H1 (cell line): ENCODE results near the gene TRIM22. TPM values are rescaled to one million over a fixed set of nuclear protein-coding genes. Genes with fewer than 3 reads are reported as not detected.

Experiments used
- CTCF ChIA-PET: fragments of 300-600 bp; sonication (Branson Sonifier 250); formaldehyde crosslinking; loops from one replicate; lab custom pipeline; 2021; ENCODE audit not compliant: partially characterized antibody; lab: Charles Lee
- POLR2A ChIA-PET: fragments of 300-600 bp; sonication (Branson Sonifier 250); formaldehyde crosslinking; loops from one replicate; lab custom pipeline; 2021; ENCODE audit warnings: inconsistent platforms; ENCODE audit not compliant: partially characterized antibody; lab: Charles Lee
- DNase-seq, 2 experiments: peaks; one replicate each; pipeline versions ENCODE4 v3.0.0 to v3.0.0-alpha.2; 2010 to 2022; ENCODE audit warnings: low spot score in 2 of 2, low read depth in 1 of 2, mixed read lengths in 1 of 2
- FAIRE-seq: peaks from 2 replicates; lab custom pipeline; 2011; peaks lifted over from hg19 to GRCh38; lab: Jason Lieb, UNC
- H2AFZ ChIP-seq: 2 replicates; pipeline ENCODE4 v1.8.1; 2012; ENCODE audit warnings: low read length, inconsistent platforms
- H2AK5ac ChIP-seq: 2 replicates; pipeline ENCODE4 v1.6.1; 2013; ENCODE audit warnings: low read depth, low read length
- H2BK120ac ChIP-seq: replicated peaks from 2 replicates; pipeline ENCODE3; 2013; ENCODE audit warnings: low read depth, low read length, inconsistent platforms
- H2BK12ac ChIP-seq: 2 replicates; pipeline ENCODE4 v1.6.1; 2013; ENCODE audit warnings: low read depth, low read length
- H2BK15ac ChIP-seq: 2 replicates; pipeline ENCODE4 v1.6.1; 2013; ENCODE audit warnings: low read length
- H2BK20ac ChIP-seq: 2 replicates; pipeline ENCODE4 v1.6.1; 2013; ENCODE audit warnings: low read length
- H2BK5ac ChIP-seq: 2 replicates; pipeline ENCODE4 v1.6.1; 2013; ENCODE audit warnings: low read depth, low read length
- H3K14ac ChIP-seq: 2 replicates; pipeline ENCODE4 v1.6.1; 2013; ENCODE audit warnings: inconsistent platforms; ENCODE audit not compliant: insufficient read length
- H3K18ac ChIP-seq: 2 replicates; pipeline ENCODE4 v1.6.1; 2013; ENCODE audit warnings: low read length; ENCODE audit errors: extremely low read depth
- H3K23ac ChIP-seq: 2 replicates; pipeline ENCODE4 v1.6.1; 2013; ENCODE audit warnings: inconsistent platforms; ENCODE audit not compliant: insufficient read length
- H3K23me2 ChIP-seq: 2 replicates; pipeline ENCODE4 v1.6.1; 2013; ENCODE audit warnings: low read depth, low read length
- H3K27ac ChIP-seq: 2 replicates; pipeline ENCODE4 v1.6.1; 2011; ENCODE audit warnings: low read depth, low read length, inconsistent platforms
- H3K27me3 ChIP-seq, 4 experiments: replicated peaks in 1 of 4; 1 replicate in 1 of 4; 2 replicates in 3 of 4; pipeline versions ENCODE4 v1.6.1 to v1.8.1; 2011 to 2013; ENCODE audit warnings: low read length in 3 of 4, mild to moderate bottlenecking in 3 of 4, inconsistent platforms in 2 of 4, mixed read lengths in 2 of 4, moderate library complexity in 1 of 4; ENCODE audit not compliant: control insufficient read depth in 3 of 4, insufficient read depth in 3 of 4; ENCODE audit errors: extremely low read depth in 1 of 4
- H3K36me3 ChIP-seq, 4 experiments: 2 replicates each; pipeline versions ENCODE4 v1.6.1 to v1.8.1; 2011 to 2013; ENCODE audit warnings: mild to moderate bottlenecking in 4 of 4, low read length in 3 of 4, moderate library complexity in 2 of 4, control low read depth in 1 of 4, inconsistent platforms in 1 of 4; ENCODE audit not compliant: insufficient read depth in 4 of 4, control insufficient read depth in 2 of 4
- H3K4ac ChIP-seq: replicated peaks from 2 replicates; pipeline ENCODE3; 2013; ENCODE audit warnings: low read length, low read depth, mixed read lengths, inconsistent platforms; ENCODE audit not compliant: insufficient read length
- H3K4me1 ChIP-seq, 4 experiments: replicated peaks in 1 of 4; 1 replicate in 1 of 4; 2 replicates in 3 of 4; pipeline versions ENCODE4 v1.6.1 to v1.8.1; 2011 to 2013; ENCODE audit warnings: low read length in 3 of 4, inconsistent platforms in 2 of 4, mixed read lengths in 1 of 4; ENCODE audit not compliant: insufficient read depth in 4 of 4, control insufficient read depth in 3 of 4
- H3K4me2 ChIP-seq, 2 experiments: 2 replicates each; pipeline versions ENCODE4 v1.6.1 to v1.8.1; 2011 to 2013; ENCODE audit warnings: low read depth in 2 of 2, low read length in 2 of 2, control low read depth in 1 of 2, inconsistent platforms in 1 of 2, mild to moderate bottlenecking in 1 of 2; ENCODE audit not compliant: insufficient read depth in 1 of 2
- H3K4me3 ChIP-seq, 4 experiments: fragments of 200-600, 300-600 bp in 1 of 4; sonication (generic), shearing (Covaris generic), sonication (Bioruptor Twin) in 1 of 4; 2 replicates each; pipeline versions ENCODE4 v1.5.1 to v1.8.1; 2011 to 2016; ENCODE audit warnings: low read length in 4 of 4, low read depth in 3 of 4, control low read depth in 2 of 4, inconsistent platforms in 2 of 4, mild to moderate bottlenecking in 2 of 4, mixed read lengths in 1 of 4, moderate library complexity in 1 of 4; ENCODE audit not compliant: insufficient read depth in 2 of 4; ENCODE audit errors: extremely low read depth in 1 of 4
- H3K56ac ChIP-seq: replicated peaks from 2 replicates; pipeline ENCODE3; 2013; ENCODE audit warnings: low read depth, mild to moderate bottlenecking, mixed read lengths, low read length, inconsistent platforms; ENCODE audit not compliant: insufficient read length
- H3K79me1 ChIP-seq: 2 replicates; pipeline ENCODE4 v1.6.1; 2013; ENCODE audit warnings: low read depth, low read length, control low read depth
- H3K79me2 ChIP-seq, 2 experiments: 2 replicates each; pipeline versions ENCODE4 v1.6.1 to v1.8.1; 2012 to 2013; ENCODE audit warnings: low read length in 2 of 2, mild to moderate bottlenecking in 2 of 2, inconsistent platforms in 1 of 2; ENCODE audit not compliant: insufficient read depth in 2 of 2, control insufficient read depth in 1 of 2
- H3K9ac ChIP-seq, 4 experiments: replicated peaks in 1 of 4; 1 replicate in 1 of 4; 2 replicates in 3 of 4; pipeline versions ENCODE4 v1.6.1 to v1.8.1; 2011 to 2013; ENCODE audit warnings: low read depth in 3 of 4, low read length in 3 of 4, control low read depth in 2 of 4, mild to moderate bottlenecking in 2 of 4, moderate library complexity in 2 of 4, inconsistent platforms in 1 of 4; ENCODE audit errors: extremely low read depth in 1 of 4
- H3K9me3 ChIP-seq, 2 experiments: 2 replicates each; pipeline versions ENCODE4 v1.6.1 to v1.8.1; 2012 to 2013; ENCODE audit warnings: mild to moderate bottlenecking in 2 of 2, moderate library complexity in 2 of 2, control low read depth in 1 of 2, inconsistent platforms in 1 of 2, low read depth in 1 of 2, low read length in 1 of 2, mixed read lengths in 1 of 2; ENCODE audit not compliant: insufficient read depth in 2 of 2
- H4K20me1 ChIP-seq, 2 experiments: replicated peaks in 1 of 2; 2 replicates each; pipeline versions ENCODE3 to v1.8.1; 2011 to 2013; ENCODE audit warnings: inconsistent platforms in 2 of 2, low read length in 2 of 2, mild to moderate bottlenecking in 1 of 2; ENCODE audit not compliant: insufficient read depth in 2 of 2, control insufficient read depth in 1 of 2
- H4K5ac ChIP-seq: 2 replicates; pipeline ENCODE4 v1.6.1; 2013; ENCODE audit warnings: low read length, low read depth, mixed read lengths, inconsistent platforms; ENCODE audit not compliant: insufficient read length
- H4K8ac ChIP-seq: 2 replicates; pipeline ENCODE4 v1.8.0; 2013; ENCODE audit warnings: mild to moderate bottlenecking, moderate library complexity, low read length, inconsistent platforms; ENCODE audit not compliant: insufficient read depth; ENCODE audit errors: extremely low read depth
- H4K91ac ChIP-seq: replicated peaks from 2 replicates; pipeline ENCODE3; 2013; ENCODE audit warnings: low read length, mixed read lengths, inconsistent platforms; ENCODE audit not compliant: insufficient read length
- CHD2 ChIP-seq: IDR thresholded peaks from 2 replicates; pipeline ENCODE4 v1.6.1; 2012; ENCODE audit warnings: low read length, improper control_type of control experiment
- CTCF ChIP-seq, 3 experiments: IDR thresholded peaks; 1 replicate in 2 of 3; 2 replicates in 1 of 3; pipeline versions ENCODE4 v1.5.1 to v1.6.1; 2011; ENCODE audit warnings: low read length in 3 of 3, mild to moderate bottlenecking in 3 of 3, inconsistent platforms in 2 of 3, low read depth in 1 of 3, moderate library complexity in 1 of 3; ENCODE audit not compliant: insufficient read depth in 1 of 3; ENCODE audit errors: control extremely low read depth in 1 of 3
- RAD21 ChIP-seq, 2 experiments: IDR thresholded peaks in 1 of 2; conservative IDR thresholded peaks in 1 of 2; 2 replicates each; pipeline ENCODE4 v1.6.1; 2011; ENCODE audit warnings: low read depth in 2 of 2, low read length in 2 of 2, improper control_type of control experiment in 1 of 2, inconsistent platforms in 1 of 2, mild to moderate bottlenecking in 1 of 2, moderate library complexity in 1 of 2
- TAF1 ChIP-seq: IDR thresholded peaks from 2 replicates; pipeline ENCODE4 v1.6.1; 2011; ENCODE audit warnings: mild to moderate bottlenecking, low read depth, low read length
- WGBS, 2 experiments: shearing (Covaris generic) in 1 of 2; methylation state at CpG; one replicate each; pipeline versions ENCODE4 v1.1.6 to v1.1.7; 2013 to 2015; ENCODE audit warnings: low lambda C conversion rate in 2 of 2, mixed read lengths in 2 of 2, inconsistent platforms in 1 of 2, low coverage in 1 of 2, missing lambda C conversion rate in 1 of 2; ENCODE audit not compliant: insufficient replicate concordance in 2 of 2, insufficient coverage in 1 of 2, insufficient read length in 1 of 2; ENCODE audit errors: extremely low coverage in 1 of 2, missing lambda C conversion rate in 1 of 2; 5-methylcytosine and 5-hydroxymethylcytosine counted together
- polyA plus RNA-seq, 7 experiments: library from polyadenylated mRNA; depleted of rRNA in 3 of 7; stranded (reverse) in 5 of 7; unstranded in 2 of 7; fragments of >200 nt in 5 of 7; fragments of 200-250 nt in 2 of 7; gene quantifications; 1 replicate in 5 of 7; 2 replicates in 1 of 7; 4 replicates in 1 of 7; pipeline versions ENCODE4 v1.2.1 to v1.2.3, GENCODE V29; 2011 to 2013; ENCODE audit warnings: missing spikeins in 2 of 7, mixed read lengths in 2 of 7
- total RNA-seq: library from RNA; stranded (reverse); fragmentation: NEBNext Ultra II Directional; extraction: Animal tissue kit (Norgen Biotek cat#: 25700); gene quantifications from 2 replicates; pipeline ENCODE4 v1.2.1, GENCODE V29; 2021

The TRIM22 gene
- total and polyA plus RNA-seq, 2 of the 8 experiments (the other 6 are each of a cell fraction or from before 2014, with no cell fraction given), result 56.0 to 82.7 TPM

- Histone ChIP-seq H2BK12ac (no peak overlapping the region), H3K4me1 (no peaks in the 10 kb centered on the region), H2BK5ac (no peak overlapping the region), H3K36me3 (peaks cover 3 to 20% (median 14%) of the 10 kb centered on the region in 4 experiments; a peak in 7 of 8 replicates), H3K9ac (no peak overlapping the region), H3K23ac (no peak overlapping the region), H4K91ac (no peak overlapping the region), H3K4me3 (no peak overlapping the region), H4K5ac (no peak overlapping the region), H2AK5ac (no peak overlapping the region), H4K20me1 (no peaks in the 10 kb centered on the region), H3K79me1 (no peaks in the 10 kb centered on the region), H3K27me3 (peaks cover 0 to 1% (median 0%) of the 10 kb centered on the region in 4 experiments; a peak in 1 of 7 replicates), H3K4ac (no peak overlapping the region), H3K9me3 (no peaks in the 10 kb centered on the region), H3K79me2 (no peaks in the 10 kb centered on the region), H2BK120ac (no peak overlapping the region), H3K27ac (no peak overlapping the region), H2BK15ac (no peak overlapping the region), H3K23me2 (no peaks in the 10 kb centered on the region; the same call in 1 of the 2 replicates), H2BK20ac (no peak overlapping the region), H4K8ac (no peak overlapping the region), H3K4me2 (no peak overlapping the region), H3K18ac (no peak overlapping the region), H3K56ac (no peak overlapping the region), H2AFZ (no peak overlapping the region), H3K14ac (no peak overlapping the region)
- peak; percentile 10 to 26; a peak in 2 of 4 replicates for TF ChIP-seq RAD21 (IDR thresholded peaks at IDR 0.05 in 1 of 2, conservative IDR thresholded peaks at IDR 0.05 in 1 of 2; ENCODE audit: low read depth in 2 of 2, low read length in 2 of 2)
- TF ChIP-seq CHD2, result no peak
- no peak for TF ChIP-seq TAF1
- TF ChIP-seq CTCF (IDR thresholded peaks at IDR 0.05; ENCODE audit: control extremely low read depth in 1 of 3, insufficient read depth in 1 of 3, low read depth in 1 of 3, low read length in 3 of 3), result peak in 1 of 3 experiments; percentile 6; a peak in 1 of 4 replicates
- DNase-seq (no peak), FAIRE-seq (no peak)
- POLR2A ChIA-PET, result no interaction called here
- CTCF ChIA-PET, result interaction anchor here (0.7 to 4.5 kb wide), 8 partner anchors 11 to 193 kb away, joined by 3 to 21 read pairs (median 4); partner anchors contain the start of gene TRIM5
- WGBS, 2 experiments, result 85% methylated on average over 1 of the region's 1 CpG; no CpG with 5 or more reads in 1 of the 2 experiments
These were observed 22.9 kb downstream of the TRIM22 start for GRCh38 chr11:5712507-5712906.
